Stimulated activated CD4-positive, alpha-beta T cell treated with anti-CD3 and anti-CD28 coated beads, TNF-alpha, amount 100 ng/mL, for 48 hours (primary cell): ENCODE measurements around the gene GPR119.
"Not testable (repeated sequence)": the region's sequence is repeated elsewhere in the genome, so short reads cannot be mapped to it uniquely, and the experiment has no call there.

ENCODE experiments used
- DNase-seq, 3 donors: peaks; one replicate each; pipeline ENCODE4 v3.0.0-alpha.2; 2020; ENCODE audit warnings: low read depth in 3 of 3

GPR119 gene

GRCh38 chrX:130339408-130340222, 45.9 kb downstream of the GPR119 start, which contains the start of gene SLC25A14:
SLC25A14 (plus strand) TSS chrX:130339919; CDS start chrX:130340279, 360 bp downstream.
- DNase-seq: peak; percentile 40 to 53 (median 46)

DNA sequence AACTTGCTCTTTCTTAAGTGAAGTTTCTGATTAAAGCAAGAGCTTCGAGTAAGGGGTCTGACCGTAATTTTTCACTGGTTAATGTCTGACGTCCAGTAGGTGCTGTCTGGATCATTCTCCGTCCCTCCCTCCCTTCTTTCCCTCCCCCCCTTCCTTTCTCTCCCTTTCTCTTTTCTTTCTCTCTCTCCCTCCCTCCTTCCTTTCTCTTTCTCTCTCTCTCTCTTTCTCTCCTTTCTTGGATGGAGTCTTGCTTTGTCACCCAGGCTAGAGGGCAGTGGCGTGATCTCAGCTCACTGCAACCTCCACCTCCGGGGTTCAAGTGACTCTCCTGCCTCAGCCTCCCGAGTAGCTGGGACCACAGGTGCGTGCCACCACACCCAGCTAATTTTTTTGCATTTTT, 46.6 kb downstream of the GPR119 start:
- DNase-seq: not testable (repeated sequence)

- no peak for DNase-seq
Measured at GRCh38 chrX:130336531-130336930, 48.9 kb downstream of the GPR119 start.
